Neural progenitor cell (in vitro differentiated cells): ENCODE results near the gene ENTPD2. TPM values are rescaled to one million over a fixed set of nuclear protein-coding genes. Genes with fewer than 3 reads are reported as not detected.

Source experiments
- DNase-seq: peaks from one replicate; pipeline ENCODE4 v3.0.0-alpha.2; 2016; ENCODE audit warnings: low spot score
- H2AFZ ChIP-seq: fragments of 200-600 bp; sonication (generic); replicated peaks from 2 replicates; pipeline ENCODE4 v1.6.1; 2016; ENCODE audit warnings: antibody characterized with exemption
- H3F3A ChIP-seq: fragments of 200-600 bp; sonication (generic); 2 replicates; pipeline ENCODE4 v1.6.1; 2016; ENCODE audit warnings: antibody characterized with exemption, low read depth
- H3K27ac ChIP-seq: fragments of 200-600 bp; sonication (generic); 2 replicates; pipeline ENCODE4 v1.5.1; 2016; ENCODE audit warnings: mild to moderate bottlenecking
- H3K27me3 ChIP-seq: fragments of 200-600 bp; sonication (generic); 2 replicates; pipeline ENCODE4 v1.6.1; 2016; ENCODE audit warnings: mild to moderate bottlenecking, moderate library complexity
- H3K36me3 ChIP-seq: fragments of 200-600 bp; sonication (generic); 2 replicates; pipeline ENCODE4 v1.5.1; 2016
- H3K4me1 ChIP-seq: fragments of 200-600 bp; sonication (generic); 2 replicates; pipeline ENCODE4 v1.6.1; 2016; ENCODE audit warnings: mixed run types
- H3K4me2 ChIP-seq: fragments of 200-600 bp; sonication (generic); 2 replicates; pipeline ENCODE4 v1.6.1; 2016
- H3K4me3 ChIP-seq: fragments of 200-600 bp; sonication (generic); 2 replicates; pipeline ENCODE4 v1.5.1; 2016
- H3K79me2 ChIP-seq: fragments of 200-600 bp; sonication (generic); 2 replicates; pipeline ENCODE4 v1.6.1; 2016; ENCODE audit warnings: low read depth
- H3K9ac ChIP-seq: fragments of 200-600 bp; sonication (generic); 2 replicates; pipeline ENCODE4 v1.6.1; 2016
- H3K9me3 ChIP-seq: fragments of 200-600 bp; sonication (generic); 2 replicates; pipeline ENCODE4 v1.5.1; 2016; ENCODE audit warnings: low read depth
- H4K20me1 ChIP-seq: fragments of 200-600 bp; sonication (generic); 2 replicates; pipeline ENCODE4 v1.6.1; 2016; ENCODE audit warnings: low read depth
- H3K27ac Mint-ChIP-seq: 3 replicates; pipeline ENCODE4 v1.8.0; 2021; ENCODE audit warnings: mixed read lengths
- H3K27me3 Mint-ChIP-seq: 2 replicates; pipeline ENCODE4 v1.8.0; 2022; ENCODE audit warnings: low read depth, mild to moderate bottlenecking, inconsistent platforms, moderate library complexity, mixed read lengths; ENCODE audit not compliant: insufficient read depth
- H3K36me3 Mint-ChIP-seq: 3 replicates; pipeline ENCODE4 v1.8.0; 2021; ENCODE audit warnings: mixed read lengths
- H3K4me1 Mint-ChIP-seq: 3 replicates; pipeline ENCODE4 v1.8.0; 2021; ENCODE audit warnings: mixed read lengths
- H3K4me3 Mint-ChIP-seq: 3 replicates; pipeline ENCODE4 v1.8.0; 2021; ENCODE audit warnings: mild to moderate bottlenecking, moderate library complexity, mixed read lengths
- H3K9me3 Mint-ChIP-seq: 3 replicates; pipeline ENCODE4 v1.8.0; 2020; ENCODE audit warnings: mixed read lengths
- EZH2 ChIP-seq: fragments of 200-600 bp; sonication (generic); IDR thresholded peaks from 2 replicates; pipeline ENCODE4 v1.6.1; 2017; ENCODE audit warnings: antibody characterized with exemption, mild to moderate bottlenecking, moderate library complexity
- EZH2phosphoT487 ChIP-seq: fragments of 200-600 bp; sonication (generic); IDR thresholded peaks from 2 replicates; pipeline ENCODE4 v1.6.1; 2017; ENCODE audit warnings: antibody characterized with exemption
- total RNA-seq: library from RNA; depleted of rRNA; stranded (reverse); fragments of >200 nt; gene quantifications from 2 replicates; pipeline ENCODE4 v1.2.3, GENCODE V29; 2015; ENCODE audit warnings: low replicate concordance
- TF ChIP-seq, protein P1 (sequence below): fragments of 200-600 bp; sonication (generic); IDR thresholded peaks from 2 replicates; pipeline ENCODE4 v1.5.1; 2017; ENCODE audit warnings: antibody characterized with exemption, mild to moderate bottlenecking

The ENTPD2 gene
- total RNA-seq, 1 donor from 2014 or later: not detected

GRCh38 chr9:137021979-137022661, 31.7 kb downstream of the ENTPD2 start:
- Histone ChIP-seq H2AFZ (no peak overlapping the region), H3K79me2 (no peaks in the 10 kb centered on the region), H3K27me3 (peaks cover 7% of the 10 kb centered on the region), H3K27ac (no peak overlapping the region), H3K4me3 (no peak overlapping the region), H3K4me2 (no peak overlapping the region), H3K9me3 (no peaks in the 10 kb centered on the region), H3K9ac (no peak overlapping the region), H3K4me1 (peaks cover 19% of the 10 kb centered on the region), H3K36me3 (no peaks in the 10 kb centered on the region), H3F3A (peaks cover 11% of the 10 kb centered on the region), H4K20me1 (peaks cover 13% of the 10 kb centered on the region)
- no peak overlapping the region for H3K27ac Mint-ChIP-seq
- no peak overlapping the region for H3K4me3 Mint-ChIP-seq
- H3K36me3 Mint-ChIP-seq: no peaks in the 10 kb centered on the region
- peaks cover 5% of the 10 kb centered on the region for H3K4me1 Mint-ChIP-seq
- H3K27me3 Mint-ChIP-seq: peaks cover 3% of the 10 kb centered on the region
- TF ChIP-seq EZH2 (no peak), EZH2phosphoT487 (no peak)
- TF ChIP-seq, protein P1, sequence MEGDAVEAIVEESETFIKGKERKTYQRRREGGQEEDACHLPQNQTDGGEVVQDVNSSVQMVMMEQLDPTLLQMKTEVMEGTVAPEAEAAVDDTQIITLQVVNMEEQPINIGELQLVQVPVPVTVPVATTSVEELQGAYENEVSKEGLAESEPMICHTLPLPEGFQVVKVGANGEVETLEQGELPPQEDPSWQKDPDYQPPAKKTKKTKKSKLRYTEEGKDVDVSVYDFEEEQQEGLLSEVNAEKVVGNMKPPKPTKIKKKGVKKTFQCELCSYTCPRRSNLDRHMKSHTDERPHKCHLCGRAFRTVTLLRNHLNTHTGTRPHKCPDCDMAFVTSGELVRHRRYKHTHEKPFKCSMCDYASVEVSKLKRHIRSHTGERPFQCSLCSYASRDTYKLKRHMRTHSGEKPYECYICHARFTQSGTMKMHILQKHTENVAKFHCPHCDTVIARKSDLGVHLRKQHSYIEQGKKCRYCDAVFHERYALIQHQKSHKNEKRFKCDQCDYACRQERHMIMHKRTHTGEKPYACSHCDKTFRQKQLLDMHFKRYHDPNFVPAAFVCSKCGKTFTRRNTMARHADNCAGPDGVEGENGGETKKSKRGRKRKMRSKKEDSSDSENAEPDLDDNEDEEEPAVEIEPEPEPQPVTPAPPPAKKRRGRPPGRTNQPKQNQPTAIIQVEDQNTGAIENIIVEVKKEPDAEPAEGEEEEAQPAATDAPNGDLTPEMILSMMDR: no peak
- no peaks in the 10 kb centered on the region for H3K9me3 Mint-ChIP-seq
- peak; percentile 78 for DNase-seq

DNA sequence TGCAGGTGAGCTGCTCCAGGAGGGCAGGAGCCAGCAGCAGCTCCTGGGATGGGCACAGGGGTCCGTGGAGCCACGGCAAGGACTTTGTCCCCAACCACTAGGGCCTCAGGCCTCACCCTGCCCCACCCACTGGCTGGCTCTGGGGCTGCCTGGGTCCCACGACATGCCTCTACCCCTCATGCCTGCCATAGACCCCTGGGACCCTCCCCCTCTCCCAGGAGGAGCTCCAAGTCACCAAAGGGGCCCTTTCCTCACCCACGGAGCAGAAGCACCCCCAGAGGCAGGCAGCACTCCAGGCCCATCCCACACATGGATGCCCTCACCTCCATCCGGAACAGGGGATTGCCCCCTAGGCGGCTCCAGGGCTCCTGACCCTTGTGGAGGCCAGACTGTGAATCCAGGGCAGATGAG, 32.3 kb downstream of the ENTPD2 start:
- peaks cover 7% of the 10 kb centered on the region for H3F3A ChIP-seq
- Mint-ChIP-seq H3K36me3 (peaks cover 4% of the 10 kb centered on the region), H3K4me1 (peaks cover 4% of the 10 kb centered on the region), H3K4me3 (no peak overlapping the region), H3K9me3 (no peaks in the 10 kb centered on the region), H3K27ac (no peak overlapping the region), H3K27me3 (peaks cover 3% of the 10 kb centered on the region)
- no peaks in the 10 kb centered on the region for H3K36me3 ChIP-seq
- H3K27me3 ChIP-seq: peaks cover 1% of the 10 kb centered on the region
- H2AFZ ChIP-seq: no peak overlapping the region
- H3K4me3 ChIP-seq: no peak overlapping the region
- no peak overlapping the region for H3K4me2 ChIP-seq
- no peaks in the 10 kb centered on the region for H3K9me3 ChIP-seq
- no peaks in the 10 kb centered on the region for H3K79me2 ChIP-seq
- no peak overlapping the region for H3K27ac ChIP-seq
- H3K4me1 ChIP-seq: peaks cover 17% of the 10 kb centered on the region
- no peak overlapping the region for H3K9ac ChIP-seq
- H4K20me1 ChIP-seq: peaks cover 12% of the 10 kb centered on the region
- no peak for TF ChIP-seq EZH2
- no peak for TF ChIP-seq EZH2phosphoT487
- TF ChIP-seq, protein P1: no peak
- no peak for DNase-seq

- no peak for DNase-seq
- Mint-ChIP-seq H3K27me3 (peaks cover 3% of the 10 kb centered on the region), H3K27ac (no peak overlapping the region), H3K36me3 (peaks cover 4% of the 10 kb centered on the region), H3K4me3 (no peak overlapping the region), H3K9me3 (no peaks in the 10 kb centered on the region), H3K4me1 (peaks cover 4% of the 10 kb centered on the region)
- Histone ChIP-seq H3K4me3 (no peak overlapping the region), H2AFZ (no peak overlapping the region), H3K27me3 (no peaks in the 10 kb centered on the region), H3K27ac (no peak overlapping the region), H3K36me3 (no peaks in the 10 kb centered on the region), H3K79me2 (no peaks in the 10 kb centered on the region), H3K9ac (no peak overlapping the region), H3K9me3 (no peaks in the 10 kb centered on the region), H3K4me2 (no peak overlapping the region), H3F3A (peaks cover 7% of the 10 kb centered on the region), H4K20me1 (peaks cover 8% of the 10 kb centered on the region), H3K4me1 (peaks cover 17% of the 10 kb centered on the region)
- TF ChIP-seq, protein P1: no peak
- no peak for TF ChIP-seq EZH2
- no peak for TF ChIP-seq EZH2phosphoT487
These were observed 32.9 kb downstream of the ENTPD2 start for GRCh38 chr9:137020771-137021567.
